A673 (cell line): ENCODE data around the gene TOM1. TPM values are rescaled to one million over a fixed set of nuclear protein-coding genes. Genes with fewer than 3 reads are reported as not detected.

Experiments
- BruUV-seq: library from RNA; stranded (reverse); fragments of 400-500 nt; replicated peaks from 2 replicates; lab custom pipeline; 2021; lab: Mats Ljungman, UMichigan
- CTCF ChIA-PET: fragments of 300-600 bp; sonication (Branson Sonifier 250); formaldehyde crosslinking; loops from one replicate; lab custom pipeline; 2022; ENCODE audit warnings: antibody characterized with exemption; lab: Charles Lee
- POLR2A ChIA-PET: fragments of 300-600 bp; sonication (Branson Sonifier 250); formaldehyde crosslinking; loops from one replicate; lab custom pipeline; 2022; ENCODE audit warnings: antibody characterized with exemption; ENCODE audit not compliant: low non-redundant PET; lab: Charles Lee
- DNase-seq: peaks from one replicate; pipeline ENCODE4 v3.0.0-alpha.2; 2015; ENCODE audit warnings: low spot score
- H3K27ac ChIP-seq: fragments of 200-600 bp; sonication (generic); 2 replicates; pipeline ENCODE4 v1.5.1; 2016; ENCODE audit warnings: mixed run types, low read depth, mild to moderate bottlenecking, mixed read lengths, antibody characterized with exemption, low read length; ENCODE audit not compliant: poor library complexity, severe bottlenecking
- H3K27me3 ChIP-seq: fragments of 200-600 bp; sonication (generic); replicated peaks from 2 replicates; pipeline ENCODE4 v1.6.1; 2017; ENCODE audit warnings: mixed run types, low read depth, mild to moderate bottlenecking, mixed read lengths, antibody characterized with exemption, low read length; ENCODE audit not compliant: insufficient read depth, poor library complexity
- H3K36me3 ChIP-seq: fragments of 200-600 bp; sonication (generic); 2 replicates; pipeline ENCODE4 v1.6.1; 2016; ENCODE audit warnings: mixed run types, mild to moderate bottlenecking, mixed read lengths, antibody characterized with exemption, low read length; ENCODE audit not compliant: insufficient read depth, poor library complexity, severe bottlenecking
- H3K4me1 ChIP-seq: fragments of 200-600 bp; sonication (generic); 2 replicates; pipeline ENCODE4 v1.6.1; 2017; ENCODE audit warnings: mixed run types, mild to moderate bottlenecking, mixed read lengths, antibody characterized with exemption, low read length; ENCODE audit not compliant: insufficient read depth, poor library complexity, severe bottlenecking
- H3K4me3 ChIP-seq: fragments of 200-600 bp; sonication (generic); 2 replicates; pipeline ENCODE4 v1.5.1; 2016; ENCODE audit warnings: low read depth, mixed run types, mild to moderate bottlenecking, mixed read lengths, low read length; ENCODE audit not compliant: poor library complexity, severe bottlenecking
- H3K9me3 ChIP-seq: fragments of 200-600 bp; sonication (generic); 2 replicates; pipeline ENCODE4 v1.6.1; 2016; ENCODE audit warnings: mixed run types, low read depth, mild to moderate bottlenecking, mixed read lengths, antibody characterized with exemption, low read length; ENCODE audit not compliant: poor library complexity, severe bottlenecking
- CTCF ChIP-seq: fragments of 300-800, 200-600 bp; sonication (generic); conservative IDR thresholded peaks from 2 replicates; pipeline ENCODE4 v1.5.1; 2017; ENCODE audit warnings: low read depth, mild to moderate bottlenecking, antibody characterized with exemption, low read length, moderate library complexity, mixed read lengths
- EZH2 ChIP-seq: fragments of 200-600 bp; sonication (generic); IDR thresholded peaks from 2 replicates; pipeline ENCODE4 v1.6.1; 2017; ENCODE audit warnings: borderline replicate concordance, low read depth, mild to moderate bottlenecking, mixed read lengths, antibody characterized with exemption, low read length; ENCODE audit not compliant: poor library complexity, severe bottlenecking
- intact Hi-C: fragments of 100-400 bp; cut with micrococcal nuclease; formaldehyde crosslinking; loops from one replicate; pipeline ENCODE4 v1.10.0; 2022; ENCODE audit not compliant: unreplicated experiment
- total RNA-seq: library from RNA; stranded (reverse); gene quantifications from 2 replicates; pipeline ENCODE4 v1.2.3, GENCODE V29; 2021

Gene TOM1
- total RNA-seq, 1 experiment from 2014 or later, result 22.8 TPM

GRCh38 chr22:35373781-35374180, 74.1 kb downstream of the TOM1 start:
- ChIA-PET CTCF (no interaction called here), POLR2A (no interaction called here)
- Histone ChIP-seq H3K4me3 (no peak overlapping the region), H3K9me3 (no peaks in the 10 kb centered on the region), H3K27me3 (no peaks in the 10 kb centered on the region), H3K4me1 (peaks cover 24% of the 10 kb centered on the region), H3K27ac (no peak overlapping the region), H3K36me3 (no peaks in the 10 kb centered on the region)
- intact Hi-C loops, result no loop called here
- no TSS peak for BruUV-seq
- DNase-seq, result no peak
- TF ChIP-seq EZH2 (no peak), CTCF (no peak)

DNA sequence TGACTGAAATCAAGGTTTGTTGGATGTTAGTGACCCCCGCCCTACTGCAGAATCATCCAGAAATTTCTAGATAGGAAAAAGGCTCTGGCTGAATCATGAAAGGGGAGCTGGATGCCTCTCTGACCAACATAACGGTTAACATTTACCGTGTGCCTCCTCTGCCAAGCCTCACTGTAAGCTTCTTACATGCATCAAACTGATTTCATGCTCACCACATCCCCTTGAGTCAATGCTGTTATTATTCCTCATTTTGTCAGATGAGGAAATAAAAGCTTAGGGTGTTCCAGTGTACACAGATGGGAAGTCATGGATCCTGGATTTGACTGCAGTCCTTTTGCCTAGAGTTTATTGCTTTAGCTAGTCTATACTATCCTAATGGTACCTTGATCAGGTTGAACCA, 75.3 kb downstream of the TOM1 start:
- TF ChIP-seq CTCF (no peak), EZH2 (no peak)
- Histone ChIP-seq H3K4me1 (peaks cover 19% of the 10 kb centered on the region), H3K27ac (no peak overlapping the region), H3K4me3 (no peak overlapping the region), H3K36me3 (no peaks in the 10 kb centered on the region), H3K9me3 (no peaks in the 10 kb centered on the region), H3K27me3 (no peaks in the 10 kb centered on the region)
- intact Hi-C loops, result no loop called here
- POLR2A ChIA-PET, result interaction anchor here (0.6 kb wide), 1 partner anchor 717 kb away, joined by 8 read pairs; no protein-coding TSS in a partner anchor
- DNase-seq, result no peak
- CTCF ChIA-PET, result no interaction called here
- BruUV-seq, result no TSS peak

GRCh38 chr22:35375526-35375925, 75.8 kb downstream of the TOM1 start:
- Histone ChIP-seq H3K27me3 (no peaks in the 10 kb centered on the region), H3K4me1 (peaks cover 19% of the 10 kb centered on the region), H3K36me3 (no peaks in the 10 kb centered on the region), H3K4me3 (no peak overlapping the region), H3K27ac (no peak overlapping the region), H3K9me3 (no peaks in the 10 kb centered on the region)
- BruUV-seq, result no TSS peak
- intact Hi-C loops, result no loop called here
- POLR2A ChIA-PET, result interaction anchor here (0.7 kb wide), 1 partner anchor 208 kb away, joined by 4 read pairs; no protein-coding TSS in a partner anchor
- CTCF ChIA-PET, result no interaction called here
- TF ChIP-seq CTCF, result no peak
- no peak for TF ChIP-seq EZH2
- no peak for DNase-seq
